Nephron (organoid): Measurements from ENCODE around the gene SLC38A1.
A peak's percentile ranks its signal among the peaks of the same experiment; 100 is the strongest.

Experiments
- H3K27ac Mint-ChIP-seq, 3 experiments: 2 replicates each; pipeline ENCODE4 v1.8.0; 2020; ENCODE audit warnings: mixed read lengths in 3 of 3, mild to moderate bottlenecking in 2 of 3, moderate library complexity in 1 of 3
- H3K27me3 Mint-ChIP-seq: 2 replicates; pipeline ENCODE4 v1.8.0; 2021; ENCODE audit warnings: low read depth, mild to moderate bottlenecking, moderate library complexity, mixed read lengths
- H3K36me3 Mint-ChIP-seq: 2 replicates; pipeline ENCODE4 v1.8.0; 2020; ENCODE audit warnings: low read depth, mixed read lengths
- H3K4me1 Mint-ChIP-seq: 2 replicates; pipeline ENCODE4 v1.8.0; 2020; ENCODE audit warnings: mixed read lengths
- H3K4me3 Mint-ChIP-seq, 3 experiments: 2 replicates each; pipeline ENCODE4 v1.8.0; 2020; ENCODE audit warnings: mild to moderate bottlenecking in 3 of 3, mixed read lengths in 3 of 3, moderate library complexity in 2 of 3
- H3K9me3 Mint-ChIP-seq: 2 replicates; pipeline ENCODE4 v1.8.0; 2020; ENCODE audit warnings: mixed read lengths
- CTCF ChIP-seq, 3 experiments: fragments of 200-600 bp; sonication (generic); IDR thresholded peaks; one replicate each; pipeline ENCODE4 v1.5.0; 2021; ENCODE audit warnings: antibody characterized with exemption in 3 of 3; ENCODE audit not compliant: unreplicated experiment in 3 of 3

Gene SLC38A1

DNA sequence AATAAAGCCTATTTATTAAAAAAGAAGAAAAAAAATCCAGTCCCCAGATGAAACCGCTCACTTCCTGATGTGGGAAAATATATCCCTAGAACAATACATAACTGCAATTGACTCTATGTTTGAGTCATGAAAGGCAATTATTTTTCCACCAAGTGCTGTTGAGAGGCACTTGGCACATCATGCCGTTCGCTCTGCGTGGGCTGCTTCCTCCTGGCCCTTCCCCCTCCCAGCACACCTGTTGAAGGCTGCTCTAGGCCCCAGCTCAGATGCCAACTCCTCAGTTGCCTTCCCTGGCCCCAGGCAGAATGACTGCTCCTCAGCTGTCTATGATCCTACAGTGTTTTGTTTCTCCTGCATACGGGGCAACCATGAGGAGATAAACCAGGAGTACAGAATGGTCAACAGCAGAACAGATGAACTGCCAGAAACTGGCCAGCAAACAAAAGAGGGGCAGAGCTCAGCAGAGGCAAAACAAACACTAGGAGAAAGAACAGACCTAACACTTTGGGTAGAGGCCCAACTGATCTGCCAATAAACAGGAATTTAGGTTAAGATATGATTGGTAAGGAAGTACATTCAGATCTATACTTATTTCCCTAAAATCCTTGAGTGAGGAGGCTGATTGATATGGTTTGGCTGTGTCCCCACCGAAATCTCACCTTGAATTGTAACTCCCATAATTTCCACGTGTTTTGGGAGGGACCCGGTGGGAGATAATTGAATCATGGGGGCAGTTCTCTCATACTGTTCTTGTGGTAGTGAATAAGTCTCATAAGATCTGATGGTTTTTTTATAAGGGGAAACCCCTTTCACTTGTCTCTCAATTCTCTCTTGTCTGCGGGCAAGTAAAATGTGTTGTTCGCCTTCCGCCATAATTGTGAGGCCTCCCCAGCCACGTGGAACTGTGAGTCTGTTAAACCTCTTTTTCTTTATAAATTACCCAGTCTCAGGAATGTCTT is 58.6 kb downstream of the SLC38A1 start:
- Mint-ChIP-seq H3K27me3 (no peaks in the 10 kb centered on the region), H3K4me1 (peaks cover 50% of the 10 kb centered on the region), H3K27ac (peak overlapping the region; percentile 11 to 91 (median 58)), H3K36me3 (peaks cover 42% of the 10 kb centered on the region), H3K4me3 (no peak overlapping the region), H3K9me3 (no peaks in the 10 kb centered on the region)
- no peak for TF ChIP-seq CTCF (IDR thresholded peaks at IDR 0.05; ENCODE audit: unreplicated experiment in 3 of 3)

- H3K4me3 Mint-ChIP-seq, result no peak overlapping the region
- peaks cover 56% of the 10 kb centered on the region for H3K4me1 Mint-ChIP-seq
- peaks cover 51% of the 10 kb centered on the region for H3K36me3 Mint-ChIP-seq
- no peaks in the 10 kb centered on the region for H3K27me3 Mint-ChIP-seq
- peak overlapping the region in 2 of 3 experiments; percentile 10 to 58 for H3K27ac Mint-ChIP-seq
- H3K9me3 Mint-ChIP-seq, result no peaks in the 10 kb centered on the region
- no peak for TF ChIP-seq CTCF (IDR thresholded peaks at IDR 0.05; ENCODE audit: unreplicated experiment in 3 of 3)
These were observed 59.7 kb downstream of the SLC38A1 start for GRCh38 chr12:46209170-46209569.

GRCh38 chr12:46208370-46208769 is 60.5 kb downstream of the SLC38A1 start:
- Mint-ChIP-seq H3K27ac (peak overlapping the region in 2 of 3 experiments; percentile 19 to 58), H3K4me3 (no peak overlapping the region), H3K4me1 (peaks cover 56% of the 10 kb centered on the region), H3K9me3 (no peaks in the 10 kb centered on the region), H3K36me3 (peaks cover 55% of the 10 kb centered on the region), H3K27me3 (no peaks in the 10 kb centered on the region)
- TF ChIP-seq CTCF (IDR thresholded peaks at IDR 0.05; ENCODE audit: unreplicated experiment in 3 of 3), result no peak

DNA sequence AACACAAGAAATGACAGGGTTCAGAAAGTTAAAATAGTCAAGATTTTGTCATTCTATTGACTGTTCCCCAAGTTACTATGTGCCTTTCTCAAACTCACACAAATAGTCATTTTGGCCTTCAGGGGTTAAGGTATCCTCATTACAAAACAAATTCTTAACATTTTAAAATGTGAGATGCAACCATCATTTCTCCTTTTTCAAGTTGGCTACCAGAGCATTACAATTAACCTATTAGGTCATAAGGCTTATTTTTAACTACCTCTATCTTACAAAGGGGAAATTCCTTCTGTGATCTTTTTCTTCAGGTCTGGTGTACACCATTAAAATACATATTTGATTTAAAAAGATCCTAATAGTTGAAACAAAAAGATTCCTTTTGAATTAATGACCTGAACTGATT is 61.2 kb downstream of the SLC38A1 start:
- Mint-ChIP-seq H3K27me3 (no peaks in the 10 kb centered on the region), H3K4me3 (no peak overlapping the region), H3K36me3 (peaks cover 56% of the 10 kb centered on the region), H3K27ac (peak overlapping the region in 1 of 3 experiments; percentile 37), H3K9me3 (no peaks in the 10 kb centered on the region), H3K4me1 (peaks cover 56% of the 10 kb centered on the region)
- no peak for TF ChIP-seq CTCF (IDR thresholded peaks at IDR 0.05; ENCODE audit: unreplicated experiment in 3 of 3)

DNA sequence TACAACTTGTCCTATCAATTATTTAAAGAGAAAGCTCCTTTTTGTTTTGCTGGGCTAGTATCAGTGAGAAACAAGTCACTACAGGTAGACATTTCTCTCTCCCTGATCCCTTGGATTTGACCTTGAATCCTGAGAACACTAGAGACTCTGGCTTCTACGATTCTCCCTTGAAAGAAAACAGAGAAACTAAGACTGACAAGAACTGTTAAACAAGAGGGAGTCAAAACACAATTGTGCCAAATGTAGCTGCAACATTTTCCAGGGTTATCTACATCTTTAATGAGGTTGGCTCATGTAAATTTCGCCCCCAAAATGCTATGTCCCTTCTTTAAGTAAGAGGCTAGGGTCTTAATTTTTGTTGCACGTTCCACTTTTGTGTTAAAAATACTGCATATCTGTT is 62.4 kb downstream of the SLC38A1 start:
- H3K9me3 Mint-ChIP-seq, result no peaks in the 10 kb centered on the region
- peaks cover 56% of the 10 kb centered on the region for H3K4me1 Mint-ChIP-seq
- no peak for TF ChIP-seq CTCF (IDR thresholded peaks at IDR 0.05; ENCODE audit: unreplicated experiment in 3 of 3)
- H3K4me3 Mint-ChIP-seq, result no peak overlapping the region
- H3K36me3 Mint-ChIP-seq, result peaks cover 57% of the 10 kb centered on the region
- no peaks in the 10 kb centered on the region for H3K27me3 Mint-ChIP-seq
- no peak overlapping the region for H3K27ac Mint-ChIP-seq

DNA sequence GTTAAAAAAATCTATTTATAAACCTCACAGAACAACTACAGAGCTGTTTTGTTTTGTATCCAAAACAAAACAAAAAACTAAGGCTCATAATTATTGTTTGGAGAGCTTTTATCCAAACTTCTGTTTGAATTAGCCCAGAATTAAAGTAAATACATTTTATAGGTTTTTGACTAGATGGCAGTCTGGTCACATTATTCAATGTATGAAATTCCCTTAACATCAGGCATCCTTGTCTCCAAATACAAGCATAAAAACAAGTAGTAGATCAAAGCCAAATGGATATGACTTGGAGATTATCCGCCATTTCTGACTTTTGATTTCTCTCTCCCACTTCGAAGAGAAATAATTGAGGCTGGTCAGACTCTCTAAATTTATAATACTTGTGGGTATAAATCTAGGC is 63.5 kb downstream of the SLC38A1 start:
- peaks cover 48% of the 10 kb centered on the region for H3K4me1 Mint-ChIP-seq
- H3K9me3 Mint-ChIP-seq, result no peaks in the 10 kb centered on the region
- TF ChIP-seq CTCF (IDR thresholded peaks at IDR 0.05; ENCODE audit: unreplicated experiment in 3 of 3), result no peak
- H3K27me3 Mint-ChIP-seq, result no peaks in the 10 kb centered on the region
- peaks cover 54% of the 10 kb centered on the region for H3K36me3 Mint-ChIP-seq
- H3K27ac Mint-ChIP-seq, result no peak overlapping the region
- no peak overlapping the region for H3K4me3 Mint-ChIP-seq
